IMR-90 (cell line): ENCODE measurements around the gene KLHL6. TPM values are rescaled to one million over a fixed set of nuclear protein-coding genes. Genes with fewer than 3 reads are reported as not detected.

Experiments
- ATAC-seq: fragments of 200-7000 bp; cut with Tn5 transposase; 2 replicates; pipeline ENCODE4 v1.9.1; 2020; ENCODE audit warnings: low read depth, mild to moderate bottlenecking, moderate library complexity
- BruUV-seq: library from RNA; stranded (reverse); fragments of 400-500 nt; replicated peaks from 2 replicates; lab custom pipeline; 2021; lab: Mats Ljungman, UMichigan
- CTCF ChIA-PET: fragments of 300-600 bp; formaldehyde crosslinking; extraction: SDS; loops from one replicate; lab custom pipeline; 2021; ENCODE audit warnings: antibody characterized with exemption; lab: Yijun Ruan, JAX
- POLR2A ChIA-PET: fragments of 300-600 bp; sonication (Branson Sonifier 250); formaldehyde crosslinking; loops from one replicate; lab custom pipeline; 2022; ENCODE audit warnings: antibody characterized with exemption; ENCODE audit not compliant: unreplicated experiment; lab: Charles Lee
- DNase-seq: peaks from one replicate; pipeline ENCODE4 v3.0.0; 2013
- H2AFZ ChIP-seq: replicated peaks from 2 replicates; pipeline ENCODE3; 2013; ENCODE audit warnings: low read length, mild to moderate bottlenecking; ENCODE audit not compliant: poor library complexity
- H2AK5ac ChIP-seq: 2 replicates; pipeline ENCODE4 v1.6.1; 2013; ENCODE audit warnings: low read depth, low read length, inconsistent platforms
- H2AK9ac ChIP-seq: replicated peaks from 2 replicates; pipeline ENCODE3; 2013; ENCODE audit warnings: mild to moderate bottlenecking, low read depth, low read length, moderate library complexity; ENCODE audit not compliant: poor library complexity
- H2BK120ac ChIP-seq: 2 replicates; pipeline ENCODE4 v1.6.1; 2013; ENCODE audit warnings: low read depth, low read length, inconsistent platforms
- H2BK15ac ChIP-seq: 3 replicates; pipeline ENCODE4 v1.6.1; 2013; ENCODE audit warnings: low read depth, low read length, inconsistent platforms
- H2BK20ac ChIP-seq: 2 replicates; pipeline ENCODE4 v1.6.1; 2013; ENCODE audit warnings: low read depth, mild to moderate bottlenecking, inconsistent platforms, low read length, moderate library complexity
- H2BK5ac ChIP-seq: 2 replicates; pipeline ENCODE4 v1.6.1; 2013; ENCODE audit warnings: mild to moderate bottlenecking, low read depth, low read length, inconsistent platforms; ENCODE audit not compliant: poor library complexity, severe bottlenecking
- H3K14ac ChIP-seq: replicated peaks from 2 replicates; pipeline ENCODE4 v1.6.1; 2013; ENCODE audit warnings: low read depth, low read length, inconsistent platforms
- H3K18ac ChIP-seq: 2 replicates; pipeline ENCODE4 v1.6.1; 2013; ENCODE audit warnings: low read depth, low read length, control low read depth
- H3K23ac ChIP-seq: 2 replicates; pipeline ENCODE4 v1.6.1; 2013; ENCODE audit warnings: low read depth, low read length, inconsistent platforms
- H3K27ac ChIP-seq: 2 replicates; pipeline ENCODE4 v1.5.1; 2013; ENCODE audit warnings: mild to moderate bottlenecking, control low read depth, low read length; ENCODE audit not compliant: insufficient read depth
- H3K27me3 ChIP-seq: 2 replicates; pipeline ENCODE4 v1.6.1; 2013; ENCODE audit warnings: low read length; ENCODE audit not compliant: control insufficient read depth, insufficient read depth
- H3K36me3 ChIP-seq: 2 replicates; pipeline ENCODE4 v1.6.1; 2013; ENCODE audit warnings: low read length, mixed read lengths; ENCODE audit not compliant: control insufficient read depth, insufficient read depth
- H3K4ac ChIP-seq: 2 replicates; pipeline ENCODE4 v1.6.1; 2013; ENCODE audit warnings: low read depth, low read length, inconsistent platforms
- H3K4me1 ChIP-seq: 2 replicates; pipeline ENCODE4 v1.6.1; 2013; ENCODE audit warnings: low read length, mixed read lengths; ENCODE audit not compliant: control insufficient read depth, insufficient read depth
- H3K4me2 ChIP-seq: 2 replicates; pipeline ENCODE4 v1.6.1; 2013; ENCODE audit warnings: low read depth, mild to moderate bottlenecking, control low read depth, low read length, moderate library complexity
- H3K4me3 ChIP-seq: 2 replicates; pipeline ENCODE4 v1.5.1; 2013; ENCODE audit warnings: low read depth, mild to moderate bottlenecking, control low read depth, low read length, moderate library complexity; ENCODE audit not compliant: insufficient read depth
- H3K56ac ChIP-seq: 2 replicates; pipeline ENCODE4 v1.6.1; 2013; ENCODE audit warnings: low read length, inconsistent platforms; ENCODE audit not compliant: insufficient read depth; ENCODE audit errors: extremely low read depth
- H3K79me1 ChIP-seq, 2 experiments: 2 replicates each; pipeline ENCODE4 v1.6.1; 2013; ENCODE audit warnings: low read length in 2 of 2, inconsistent platforms in 1 of 2, low read depth in 1 of 2
- H3K9ac ChIP-seq: 2 replicates; pipeline ENCODE4 v1.6.1; 2013; ENCODE audit warnings: low read depth, low read length, control low read depth
- H3K9me1 ChIP-seq: 2 replicates; pipeline ENCODE4 v1.6.1; 2013; ENCODE audit warnings: low read length, inconsistent platforms; ENCODE audit not compliant: insufficient read depth
- H3K9me3 ChIP-seq: 2 replicates; pipeline ENCODE4 v1.6.1; 2013; ENCODE audit warnings: low read length; ENCODE audit not compliant: control insufficient read depth, insufficient read depth
- H4K20me1 ChIP-seq: 2 replicates; pipeline ENCODE4 v1.6.1; 2013; ENCODE audit warnings: low read length, inconsistent platforms; ENCODE audit not compliant: insufficient read depth
- H4K5ac ChIP-seq: 2 replicates; pipeline ENCODE4 v1.6.1; 2013; ENCODE audit warnings: mild to moderate bottlenecking, low read depth, low read length, control low read depth
- H4K8ac ChIP-seq, 2 experiments: 2 replicates each; pipeline ENCODE4 v1.6.1; 2013; ENCODE audit warnings: low read depth in 2 of 2, low read length in 2 of 2, control low read depth in 1 of 2, inconsistent platforms in 1 of 2
- H4K91ac ChIP-seq: 2 replicates; pipeline ENCODE4 v1.6.1; 2013; ENCODE audit warnings: low read depth, low read length, inconsistent platforms; ENCODE audit not compliant: insufficient read depth
- FOS ChIP-seq: fragments of 150-350 bp; IDR thresholded peaks from 2 replicates; pipeline ENCODE4 v1.6.1; 2016; ENCODE audit warnings: low read depth, low read length
- MAZ ChIP-seq: IDR thresholded peaks from 2 replicates; pipeline ENCODE4 v1.6.1; 2012; ENCODE audit warnings: low read depth, mild to moderate bottlenecking, low read length, improper control_type of control experiment, moderate library complexity, borderline replicate concordance
- USF2 ChIP-seq: fragments of 150-350 bp; IDR thresholded peaks from 2 replicates; pipeline ENCODE4 v1.6.1; 2017; ENCODE audit warnings: mild to moderate bottlenecking, antibody characterized with exemption, low read length, low read depth
- WGBS, 2 experiments: methylation state at CpG; one replicate each; pipeline versions ENCODE4 v1.1.5 to v1.1.7; 2013; ENCODE audit warnings: missing lambda C conversion rate in 2 of 2; ENCODE audit not compliant: insufficient read length in 1 of 2; ENCODE audit errors: extremely low coverage in 2 of 2; 5-methylcytosine and 5-hydroxymethylcytosine counted together
- dilution Hi-C: fragments of 300-500 bp; cut with HindIII; formaldehyde crosslinking; loops from one replicate; pipeline ENCODE4 v1.14.3; 2018; ENCODE audit warnings: low sequenced_read_pairs; ENCODE audit not compliant: unreplicated experiment
- in situ Hi-C: fragments of 300-500 bp; cut with MboI; formaldehyde crosslinking; loops from 3 replicates; pipeline ENCODE4 v1.14.3; 2019; ENCODE audit warnings: low sequenced_read_pairs, inconsistent platforms, mixed read lengths
- intact Hi-C: fragments of 100-400 bp; cut with micrococcal nuclease; formaldehyde crosslinking; loops from 2 replicates; pipeline ENCODE4 v1.10.0; 2022
- polyA plus RNA-seq, 3 experiments: library from polyadenylated mRNA; depleted of rRNA; stranded (reverse); fragments of >200 nt; gene quantifications; 2 replicates each; pipeline ENCODE4 v1.2.3, GENCODE V29; 2012; ENCODE audit warnings: low replicate concordance in 1 of 3
- total RNA-seq: library from RNA; depleted of rRNA; stranded (reverse); fragments of >200 nt; gene quantifications from 2 replicates; pipeline ENCODE4 v1.2.3, GENCODE V29; 2012

The KLHL6 gene
- total and polyA plus RNA-seq, 2 of the 4 experiments (the other 2 are of a cell fraction), result not detected

DNA sequence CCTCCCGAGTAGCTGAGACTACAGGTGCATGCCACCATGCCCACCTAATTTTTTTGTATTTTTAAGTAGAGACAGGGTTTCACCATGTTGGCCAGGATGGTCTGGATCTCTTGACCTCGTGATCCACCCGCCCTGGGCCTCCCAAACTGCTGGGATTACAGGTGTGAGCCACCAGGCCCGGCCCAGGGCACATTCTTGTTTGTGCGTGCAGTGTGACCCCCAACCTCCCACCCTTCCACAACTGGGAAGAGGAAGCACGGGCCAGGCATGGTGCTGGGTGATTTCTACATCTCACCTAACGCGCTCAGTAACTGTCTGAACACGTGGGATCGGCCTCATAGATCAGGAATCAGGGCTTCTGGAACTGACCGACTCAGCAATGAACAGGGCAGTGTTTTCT lies 48.0 kb downstream of the KLHL6 start:
- H3K4ac ChIP-seq, result no peak overlapping the region
- no peak overlapping the region for H2BK15ac ChIP-seq
- no peak overlapping the region for H2BK120ac ChIP-seq
- no peak overlapping the region for H4K5ac ChIP-seq
- H3K36me3 ChIP-seq, result no peaks in the 10 kb centered on the region
- DNase-seq (no peak), ATAC-seq (no peak)
- dilution Hi-C loops (no loop called here), intact Hi-C loops (no loop called here), in situ Hi-C loops (no loop called here)
- no peaks in the 10 kb centered on the region for H3K9me1 ChIP-seq
- BruUV-seq, result no TSS peak
- CTCF ChIA-PET, result no interaction called here
- no peak overlapping the region for H2AK9ac ChIP-seq
- no peak overlapping the region for H3K56ac ChIP-seq
- H2BK5ac ChIP-seq, result no peak overlapping the region
- H4K8ac ChIP-seq, result no peak overlapping the region
- H3K27ac ChIP-seq, result no peak overlapping the region
- H4K20me1 ChIP-seq, result no peaks in the 10 kb centered on the region
- no peak overlapping the region for H3K9ac ChIP-seq
- H3K18ac ChIP-seq, result no peak overlapping the region
- H4K91ac ChIP-seq, result no peak overlapping the region
- POLR2A ChIA-PET, result no interaction called here
- H3K4me1 ChIP-seq, result no peaks in the 10 kb centered on the region
- H2AFZ ChIP-seq, result no peak overlapping the region
- H3K4me3 ChIP-seq, result no peak overlapping the region
- 73% methylated on average over 6 of the region's 11 CpGs; no CpG with 5 or more reads in 1 of the 2 experiments for WGBS, 2 experiments
- H3K27me3 ChIP-seq, result peaks cover 8% of the 10 kb centered on the region
- H2BK20ac ChIP-seq, result no peak overlapping the region
- no peaks in the 10 kb centered on the region for H3K9me3 ChIP-seq
- no peak overlapping the region for H3K14ac ChIP-seq
- H2AK5ac ChIP-seq, result no peak overlapping the region
- no peak overlapping the region for H3K23ac ChIP-seq
- H3K79me1 ChIP-seq, result no peaks in the 10 kb centered on the region
- H3K4me2 ChIP-seq, result no peak overlapping the region
- TF ChIP-seq MAZ (no peak), USF2 (no peak), FOS (no peak)
